Endometrial microvascular endothelial cells (primary cell): Measurements from ENCODE around the gene INAFM1. TPM values are rescaled to one million over a fixed set of nuclear protein-coding genes. Genes with fewer than 3 reads are reported as not detected.
"Not testable (repeated sequence)": the region's sequence is repeated elsewhere in the genome, so short reads cannot be mapped to it uniquely, and the experiment has no call there.

ENCODE experiments used
- in situ Hi-C: cut with HindIII; loops from 2 replicates; pipeline ENCODE4 v1.10.0; 2017; ENCODE audit warnings: low sequenced_read_pairs, low pct_unique_long_range_greater_than_20kb; ENCODE audit errors: inconsistent ontology term
- total RNA-seq: library from RNA; depleted of rRNA; stranded (reverse); fragments of >200 nt; gene quantifications from one replicate; pipeline ENCODE4 v1.2.3, GENCODE V29; 2015; ENCODE audit errors: inconsistent ontology term

The INAFM1 gene
- total RNA-seq, 1 donor from 2014 or later = not detected

GRCh38 chr19:47261946-47262793, 12.5 kb upstream of the INAFM1 start:
- in situ Hi-C loops = not testable (repeated sequence)

- in situ Hi-C loops = no loop called here
Measured at GRCh38 chr19:47264629-47265028, 10.1 kb upstream of the INAFM1 start.

DNA sequence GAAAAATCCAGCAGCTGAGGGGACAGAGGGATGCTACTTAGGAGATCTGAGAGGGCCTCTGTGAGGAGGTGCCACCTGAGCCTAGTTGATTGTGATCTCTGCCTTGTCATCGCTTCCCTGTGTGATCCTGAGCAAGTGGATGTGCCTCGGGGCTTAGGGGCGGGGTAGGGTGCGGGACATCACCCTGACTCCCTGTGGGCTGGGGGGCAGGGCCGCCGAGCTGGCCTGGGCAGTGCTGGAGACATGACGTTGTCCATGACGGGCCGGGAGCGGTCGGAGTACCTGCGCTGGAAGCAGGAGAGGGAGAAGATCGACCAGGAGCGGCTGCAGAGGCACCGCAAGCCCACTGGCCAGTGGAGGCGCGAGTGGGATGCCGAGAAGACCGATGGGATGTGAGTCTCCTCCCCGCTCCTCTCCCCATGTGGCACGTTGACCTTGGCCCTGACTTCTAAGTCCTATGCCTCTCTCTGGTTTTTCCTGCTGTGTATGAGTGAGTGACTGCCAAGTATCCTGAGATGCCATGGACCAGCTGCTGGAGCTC, 8.2 kb upstream of the INAFM1 start:
- in situ Hi-C loops = no loop called here

GRCh38 chr19:47267350-47267759, 7.3 kb upstream of the INAFM1 start:
- in situ Hi-C loops = no loop called here

GRCh38 chr19:47268028-47268427, 6.7 kb upstream of the INAFM1 start:
- in situ Hi-C loops = no loop called here

DNA sequence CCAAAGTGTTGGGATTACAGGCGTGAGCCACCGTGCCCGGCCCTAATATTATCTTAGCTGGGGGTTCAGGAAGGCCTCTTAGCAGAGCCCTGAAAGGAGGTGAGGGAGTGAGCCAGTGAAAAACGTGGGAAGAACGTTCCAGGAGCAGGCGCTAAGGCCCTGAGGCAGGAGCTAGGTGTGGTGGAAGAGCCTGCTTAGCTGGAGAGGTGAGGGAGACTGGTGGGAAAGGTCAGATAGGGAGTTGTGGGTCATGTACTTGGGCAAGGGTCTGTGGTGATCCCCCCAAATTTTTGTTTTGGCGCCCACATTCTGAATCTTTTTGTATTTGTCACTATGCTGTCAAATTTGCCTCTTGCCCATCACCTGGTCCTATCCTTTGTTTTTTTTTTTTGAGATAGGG, 5.1 kb upstream of the INAFM1 start:
- in situ Hi-C loops = no loop called here

- in situ Hi-C loops = no loop called here
Measured at GRCh38 chr19:47270408-47270807, 4.3 kb upstream of the INAFM1 start.

DNA sequence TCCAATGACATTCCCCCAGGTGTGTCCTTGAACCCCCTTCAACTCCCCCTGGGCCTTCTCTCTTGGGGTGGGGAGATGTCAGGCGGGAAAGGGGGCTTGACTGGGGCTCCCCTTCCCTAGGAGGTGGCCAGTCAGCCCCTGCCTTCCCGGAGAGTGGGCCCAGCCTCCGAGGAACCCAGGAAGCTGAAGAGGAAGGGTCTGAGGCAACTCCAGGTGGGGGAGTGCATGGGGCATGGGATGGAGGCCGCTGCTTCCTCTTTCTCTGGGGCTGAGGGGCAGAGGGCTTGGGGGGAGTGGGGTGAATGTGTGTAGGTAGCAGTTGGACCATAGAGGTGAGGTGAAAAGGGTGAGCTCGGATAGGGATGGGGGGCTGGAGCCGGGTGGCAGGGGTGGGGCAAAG, 2.7 kb upstream of the INAFM1 start:
- in situ Hi-C loops = no loop called here

GRCh38 chr19:47272448-47273312, 2.0 kb upstream of the INAFM1 start:
- in situ Hi-C loops = no loop called here

GRCh38 chr19:47273313-47274070, 1.2 kb upstream of the INAFM1 start:
- in situ Hi-C loops = no loop called here

- in situ Hi-C loops = no loop called here
Measured at GRCh38 chr19:47274891-47275761, 441 bp downstream of the INAFM1 start.

DNA sequence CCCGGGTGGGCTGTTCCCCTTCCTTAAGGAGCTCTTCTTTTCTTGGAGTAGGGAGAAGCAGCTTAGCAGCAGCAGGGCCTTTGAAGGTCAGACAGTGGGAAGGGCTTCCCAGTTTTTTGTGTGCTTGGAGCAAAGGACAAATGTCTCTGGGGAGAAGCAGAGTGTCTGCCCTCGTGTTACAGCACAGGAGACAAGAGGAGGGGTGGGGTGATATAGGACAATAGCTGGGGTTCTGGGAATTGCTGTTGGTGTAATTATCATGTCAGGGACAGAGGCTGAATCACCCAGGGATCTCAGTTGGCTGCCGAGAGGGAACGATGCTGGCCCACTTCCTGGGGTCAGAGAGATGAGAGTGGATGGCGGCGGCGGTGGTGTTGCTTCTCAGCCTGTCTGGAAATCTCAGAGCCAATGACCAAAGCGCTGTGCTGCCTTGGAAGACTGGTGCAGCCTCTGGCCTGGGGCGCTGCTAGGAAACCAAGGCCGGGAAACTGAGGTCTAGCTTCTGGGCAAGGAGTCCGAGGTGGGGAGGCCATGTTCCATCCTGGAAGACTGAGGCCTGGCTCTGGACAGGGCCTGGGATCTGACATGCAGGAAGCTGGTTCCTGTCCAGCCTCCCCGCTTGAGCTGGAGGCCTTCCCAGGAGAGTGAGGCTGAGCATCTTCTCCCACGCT, 1.2 kb downstream of the INAFM1 start:
- in situ Hi-C loops = no loop called here

DNA sequence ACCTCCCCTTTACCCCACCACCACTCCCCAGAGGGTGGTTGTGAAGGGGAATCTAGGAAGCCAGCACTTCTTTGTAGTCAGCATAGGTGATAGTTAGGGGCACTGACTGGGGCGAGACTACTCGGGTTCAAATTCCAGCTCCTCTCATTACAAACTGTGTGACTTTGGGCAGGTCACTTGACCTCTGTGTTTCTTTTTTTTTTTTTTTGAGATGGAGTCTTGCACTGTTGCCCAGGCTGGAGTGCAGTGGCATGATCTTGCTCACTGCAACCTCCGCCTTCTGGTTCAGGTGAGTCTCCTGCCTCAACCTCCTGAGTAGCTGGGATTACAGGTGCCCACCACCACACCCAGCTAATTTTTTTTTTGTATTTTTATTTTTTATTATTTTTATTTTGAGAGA, 1.8 kb downstream of the INAFM1 start:
- in situ Hi-C loops = not testable (repeated sequence)

- in situ Hi-C loops = no loop called here
Measured at GRCh38 chr19:47280183-47280797, 5.6 kb downstream of the INAFM1 start.

- in situ Hi-C loops = no loop called here
Measured at GRCh38 chr19:47283405-47284059, 8.8 kb downstream of the INAFM1 start.

DNA sequence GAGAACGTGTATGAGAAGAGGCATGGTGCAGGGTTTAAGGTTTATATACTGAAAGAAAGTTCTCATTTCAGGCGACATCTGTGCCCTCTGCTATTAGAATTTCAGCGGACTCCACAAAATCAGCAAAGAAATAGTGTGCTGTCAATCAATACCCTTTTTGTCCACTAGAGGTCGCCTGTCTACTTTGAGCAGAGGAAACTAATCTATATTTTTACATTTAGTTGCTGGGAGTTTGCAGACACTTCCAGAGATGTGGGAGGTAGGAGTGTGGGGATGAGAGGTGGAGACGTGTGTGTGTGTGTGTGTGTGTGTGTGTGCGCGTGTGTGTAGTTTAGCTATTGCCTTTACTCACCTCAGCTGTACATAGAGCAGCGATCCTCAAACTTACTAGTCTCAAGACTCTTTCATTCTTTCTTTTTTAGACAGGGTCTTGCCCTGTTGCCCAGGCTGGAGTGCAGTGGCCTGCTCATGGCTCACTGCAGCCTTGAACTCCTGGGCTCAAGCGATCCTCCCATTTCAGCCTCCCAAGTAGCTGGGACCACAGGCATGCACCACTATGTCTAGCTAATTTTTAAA, 9.7 kb downstream of the INAFM1 start:
- in situ Hi-C loops = no loop called here
